Subcutaneous adipose tissue (tissue), 4 donors: Measurements from ENCODE around the gene CASP14. TPM values are rescaled to one million over a fixed set of nuclear protein-coding genes. Genes with fewer than 3 reads are reported as not detected.

ENCODE experiments used
- total RNA-seq, 4 donors: library from RNA; depleted of rRNA; stranded (reverse); fragments of >200 nt; gene quantifications; one replicate each; pipeline ENCODE4 v1.1.0, GENCODE V29; 2016
- TF ChIP-seq, protein P1 (sequence below): fragments of 450-650 bp; IDR thresholded peaks from one replicate; pipeline ENCODE4 v1.5.1; 2016; ENCODE audit warnings: low read depth, mild to moderate bottlenecking, control low read depth, antibody characterized with exemption, moderate library complexity

CASP14 gene, protein sequence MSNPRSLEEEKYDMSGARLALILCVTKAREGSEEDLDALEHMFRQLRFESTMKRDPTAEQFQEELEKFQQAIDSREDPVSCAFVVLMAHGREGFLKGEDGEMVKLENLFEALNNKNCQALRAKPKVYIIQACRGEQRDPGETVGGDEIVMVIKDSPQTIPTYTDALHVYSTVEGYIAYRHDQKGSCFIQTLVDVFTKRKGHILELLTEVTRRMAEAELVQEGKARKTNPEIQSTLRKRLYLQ
- total RNA-seq: not detected

DNA sequence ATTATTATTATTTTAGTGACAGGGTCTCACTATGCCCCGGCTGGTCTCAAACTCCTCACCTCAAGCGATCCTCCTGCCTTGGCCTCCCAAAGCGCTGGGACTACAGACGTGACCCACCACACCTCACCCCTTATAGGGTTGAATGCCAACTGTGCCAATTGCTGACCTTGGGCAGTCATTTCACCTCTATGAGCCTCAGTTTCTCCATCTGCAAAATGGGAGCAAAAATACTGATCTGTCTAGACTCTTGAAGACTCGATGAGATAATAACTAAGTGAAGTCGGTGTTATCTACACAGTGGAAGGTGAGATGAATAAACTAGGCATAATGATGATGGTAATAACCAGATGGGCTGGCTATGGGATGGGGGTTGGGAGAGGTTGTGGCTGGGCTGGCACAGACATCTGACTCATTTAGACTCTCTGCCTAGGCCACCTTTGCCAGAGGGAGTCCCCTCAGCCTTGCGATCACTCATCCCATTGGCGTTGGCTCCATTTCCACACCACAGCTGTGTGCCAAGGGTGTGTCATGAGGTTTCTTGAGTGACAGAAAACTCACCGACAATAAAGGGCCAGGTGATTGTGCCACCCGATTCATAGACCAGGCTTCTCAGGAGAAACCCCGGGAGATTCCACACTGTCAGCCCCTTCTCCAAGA is at the start of gene CASP14:
CASP14 (plus strand) TSS at position 596 of the 657 bp plus-strand sequence. CDS start 2,772 bp downstream, outside the sequence.
- TF ChIP-seq, protein P1, sequence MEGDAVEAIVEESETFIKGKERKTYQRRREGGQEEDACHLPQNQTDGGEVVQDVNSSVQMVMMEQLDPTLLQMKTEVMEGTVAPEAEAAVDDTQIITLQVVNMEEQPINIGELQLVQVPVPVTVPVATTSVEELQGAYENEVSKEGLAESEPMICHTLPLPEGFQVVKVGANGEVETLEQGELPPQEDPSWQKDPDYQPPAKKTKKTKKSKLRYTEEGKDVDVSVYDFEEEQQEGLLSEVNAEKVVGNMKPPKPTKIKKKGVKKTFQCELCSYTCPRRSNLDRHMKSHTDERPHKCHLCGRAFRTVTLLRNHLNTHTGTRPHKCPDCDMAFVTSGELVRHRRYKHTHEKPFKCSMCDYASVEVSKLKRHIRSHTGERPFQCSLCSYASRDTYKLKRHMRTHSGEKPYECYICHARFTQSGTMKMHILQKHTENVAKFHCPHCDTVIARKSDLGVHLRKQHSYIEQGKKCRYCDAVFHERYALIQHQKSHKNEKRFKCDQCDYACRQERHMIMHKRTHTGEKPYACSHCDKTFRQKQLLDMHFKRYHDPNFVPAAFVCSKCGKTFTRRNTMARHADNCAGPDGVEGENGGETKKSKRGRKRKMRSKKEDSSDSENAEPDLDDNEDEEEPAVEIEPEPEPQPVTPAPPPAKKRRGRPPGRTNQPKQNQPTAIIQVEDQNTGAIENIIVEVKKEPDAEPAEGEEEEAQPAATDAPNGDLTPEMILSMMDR: no peak

DNA sequence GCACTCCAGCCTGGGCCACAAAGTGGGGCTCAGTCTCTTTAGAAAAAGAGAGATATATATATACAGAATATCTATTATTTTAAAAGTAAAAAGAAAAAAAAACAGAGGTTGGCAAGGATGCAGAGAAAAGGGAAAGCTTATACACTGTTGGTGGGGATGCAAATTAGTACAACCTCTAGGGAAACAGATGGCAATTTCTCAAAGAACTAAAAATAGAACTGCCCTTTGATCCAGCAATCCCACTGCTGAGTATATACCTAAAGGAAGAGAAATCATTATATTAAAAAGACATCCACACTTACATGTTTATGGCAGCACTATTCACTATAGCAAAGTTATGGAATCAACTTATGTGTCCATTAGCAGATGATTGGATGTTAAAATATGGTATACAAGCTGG is 41.0 kb upstream of the CASP14 start:
- TF ChIP-seq, protein P1: no peak

DNA sequence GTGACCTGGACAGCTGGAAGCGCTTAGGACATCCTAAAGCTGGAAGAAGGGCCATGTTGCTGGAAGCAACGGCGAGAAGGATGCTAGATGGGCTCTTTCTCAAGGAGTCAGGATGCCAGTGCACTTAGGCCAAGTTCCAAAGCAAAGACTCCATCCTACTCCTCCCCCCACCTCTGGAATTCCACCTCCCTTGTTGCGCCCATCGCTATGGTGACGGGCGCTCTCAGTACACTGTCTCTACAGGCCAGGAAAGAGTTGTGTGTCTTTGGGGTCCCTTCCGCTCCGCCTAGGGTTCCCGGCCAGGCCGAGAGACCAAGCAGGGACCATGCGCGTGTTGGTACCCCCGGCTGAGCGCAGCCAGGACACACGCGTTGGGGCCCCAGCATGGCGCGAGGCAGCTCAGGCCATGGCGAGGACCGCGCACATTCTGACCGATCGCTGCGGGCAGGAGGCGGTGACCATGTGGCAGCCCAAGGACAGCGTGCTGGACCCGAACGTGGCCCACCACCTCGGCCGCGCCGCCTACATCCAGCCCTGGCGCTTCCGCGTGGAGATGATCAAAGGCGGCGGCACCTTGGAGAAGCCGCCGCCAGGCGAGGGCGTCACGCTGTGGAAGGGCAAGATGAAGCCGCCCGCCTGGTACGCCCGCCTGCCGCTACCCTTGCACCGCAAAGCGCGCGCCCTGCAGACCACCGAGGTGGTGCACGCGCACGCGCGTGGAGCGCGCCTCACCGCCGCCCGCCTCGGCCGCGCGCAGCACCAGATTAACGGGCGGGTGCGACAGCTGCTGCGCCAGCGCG is 38.6 kb upstream of the CASP14 start:
- TF ChIP-seq, protein P1: no peak

DNA sequence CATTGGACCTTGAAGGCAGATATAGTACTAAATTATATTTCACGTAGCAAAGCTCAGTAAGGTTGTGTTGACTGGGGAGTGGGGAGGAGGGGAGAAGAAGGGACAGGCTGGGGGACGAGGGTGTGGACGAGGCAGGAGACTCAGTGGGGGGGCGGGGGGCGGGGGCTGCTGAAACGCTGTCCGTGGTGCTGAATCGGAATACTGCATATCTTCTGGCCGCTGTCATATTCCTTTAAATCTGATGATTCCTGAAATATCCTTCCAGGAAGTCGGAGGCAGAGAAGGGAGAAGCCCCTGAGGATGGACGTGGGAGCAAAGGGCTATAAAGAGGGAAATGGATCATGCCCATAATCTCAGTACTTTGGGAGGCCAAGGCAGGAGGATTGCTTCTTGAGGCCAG is 34.7 kb upstream of the CASP14 start:
- TF ChIP-seq, protein P1: no peak

DNA sequence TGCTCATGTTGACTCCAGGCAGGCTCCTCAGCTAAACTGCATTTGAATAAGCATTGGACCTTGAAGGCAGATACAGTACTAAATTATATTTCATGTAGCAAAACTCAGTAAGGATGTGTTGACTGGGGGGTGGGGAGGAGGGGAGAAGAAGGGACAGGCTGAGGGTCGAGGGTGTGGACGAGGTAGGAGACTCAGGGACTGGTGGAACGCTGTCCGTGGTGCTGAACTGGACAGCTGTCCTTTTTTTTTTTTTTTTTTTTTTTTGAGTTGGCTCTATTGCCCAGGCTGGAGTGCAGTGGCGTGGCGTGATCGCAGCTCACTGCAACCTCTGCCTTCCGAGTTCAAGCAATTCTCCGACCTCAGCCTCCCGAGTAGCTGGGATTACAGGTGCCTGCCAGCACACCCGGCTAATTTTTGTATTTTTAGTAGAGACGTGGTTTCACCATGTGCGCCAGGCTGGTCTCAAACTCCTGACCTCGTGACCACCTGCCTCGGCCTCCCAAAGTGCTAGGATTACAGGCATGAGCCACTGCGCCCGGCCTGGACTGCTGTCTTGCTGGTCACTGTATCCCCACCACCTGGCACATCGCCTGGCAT is 33.2 kb upstream of the CASP14 start:
- TF ChIP-seq, protein P1: no peak

DNA sequence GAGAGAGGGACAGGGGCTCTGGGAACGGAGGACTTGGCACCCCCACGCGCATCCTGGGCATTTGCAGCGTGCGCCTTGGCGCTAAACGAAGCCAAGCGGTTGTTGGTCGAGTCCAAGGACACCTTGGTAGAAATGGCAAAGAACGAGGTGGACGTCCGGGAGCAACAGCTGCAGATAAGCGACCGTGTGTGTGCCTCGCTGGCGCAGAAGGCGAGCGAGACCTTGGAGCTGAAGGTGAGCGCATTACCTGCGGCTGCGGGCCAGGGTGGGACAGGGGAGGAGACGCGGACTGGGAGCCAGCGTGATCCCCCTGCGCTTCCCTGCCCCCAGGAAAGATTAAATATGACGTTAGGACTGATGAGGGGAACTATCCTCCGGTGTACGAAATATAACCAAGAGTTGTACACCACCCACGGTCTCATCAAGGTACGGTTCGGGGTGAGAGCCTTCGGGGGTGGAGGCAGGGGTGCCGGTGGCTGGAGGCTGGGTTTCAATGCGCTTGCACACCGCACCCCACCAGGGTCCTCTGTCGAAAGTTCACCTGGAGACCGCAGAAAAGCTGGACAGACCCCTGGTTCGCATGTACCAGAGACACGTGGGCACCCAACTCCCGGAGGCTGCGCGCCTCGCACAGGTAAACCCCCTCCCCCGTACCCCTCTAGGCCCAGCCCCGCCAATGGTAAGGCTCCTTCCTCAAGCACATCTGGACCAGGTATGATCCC is 27.8 kb upstream of the CASP14 start:
- TF ChIP-seq, protein P1: no peak
